Airway epithelial cell (primary cell): Measurements from ENCODE around the gene SPC25. TPM values are rescaled to one million over a fixed set of nuclear protein-coding genes. Genes with fewer than 3 reads are reported as not detected.

Experiments
- total RNA-seq: library from RNA; depleted of rRNA; stranded (reverse); fragments of >200 nt; gene quantifications from 2 replicates; pipeline ENCODE4 v1.2.3, GENCODE V29; 2015

The SPC25 gene, protein sequence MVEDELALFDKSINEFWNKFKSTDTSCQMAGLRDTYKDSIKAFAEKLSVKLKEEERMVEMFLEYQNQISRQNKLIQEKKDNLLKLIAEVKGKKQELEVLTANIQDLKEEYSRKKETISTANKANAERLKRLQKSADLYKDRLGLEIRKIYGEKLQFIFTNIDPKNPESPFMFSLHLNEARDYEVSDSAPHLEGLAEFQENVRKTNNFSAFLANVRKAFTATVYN
- 3.3 and 6.8 TPM in 2 replicates for total RNA-seq

GRCh38 chr2:168890006-168890782 is at the start of gene SPC25:
SPC25 (minus strand) TSS chr2:168890430; CDS start chr2:168889519, 911 bp downstream.

GRCh38 chr2:168901003-168901402 is 10.8 kb upstream of the SPC25 start, which contains the start of gene G6PC2:
G6PC2 (plus strand) TSS chr2:168901291; CDS start chr2:168901332, 41 bp downstream.

Other genes starting within 250 kb of the SPC25 start
- 0.42 and 0.92 TPM in 2 replicates for gene NOSTRIN, start 87.8 kb downstream of the SPC25 start, total RNA-seq
- gene G6PC2, start 10.9 kb upstream of the SPC25 start, total RNA-seq, result not detected in 2 replicates
- 0.07 and 0.28 TPM in 2 replicates for gene ABCB11, start 140.9 kb upstream of the SPC25 start, total RNA-seq
- 34.2 and 50.4 TPM in 2 replicates for gene DHRS9, start 179.1 kb upstream of the SPC25 start, total RNA-seq